ENCODE results near the gene TATDN2.

The TATDN2 gene

GRCh38 chr3:10273702-10274305, 25.5 kb downstream of the TATDN2 start:
- peaks cover 39 to 55% of the 10 kb centered on the region in 2 donors for H3K36me3 ChIP-seq (ENCODE audit: control insufficient read depth in 1 of 2, insufficient read depth in 2 of 2, low read length in 2 of 2)
- peaks cover 0 to 21% of the 10 kb centered on the region in 2 donors for H3K4me1 ChIP-seq (ENCODE audit: control insufficient read depth in 1 of 2, insufficient read depth in 2 of 2, low read length in 2 of 2)
- H3K27me3 ChIP-seq (ENCODE audit: low read depth, low read length) = no peaks in the 10 kb centered on the region
- H3K9me3 ChIP-seq (ENCODE audit: control insufficient read depth in 1 of 2, low read length in 2 of 2) = no peaks in the 10 kb centered on the region
- no peak overlapping the region for H3K27ac ChIP-seq (ENCODE audit: low read length)
- H3K4me3 ChIP-seq (ENCODE audit: low read depth in 1 of 2, low read length in 2 of 2) = no peak overlapping the region

- no peaks in the 10 kb centered on the region for H3K9me3 ChIP-seq (ENCODE audit: control insufficient read depth in 1 of 2, low read length in 2 of 2)
- H3K27ac ChIP-seq (ENCODE audit: low read length) = no peak overlapping the region
- H3K4me1 ChIP-seq (ENCODE audit: control insufficient read depth in 1 of 2, insufficient read depth in 2 of 2, low read length in 2 of 2) = peaks cover 0 to 21% of the 10 kb centered on the region in 2 donors
- no peak overlapping the region for H3K4me3 ChIP-seq (ENCODE audit: low read depth in 1 of 2, low read length in 2 of 2)
- H3K36me3 ChIP-seq (ENCODE audit: control insufficient read depth in 1 of 2, insufficient read depth in 2 of 2, low read length in 2 of 2) = peaks cover 41 to 55% of the 10 kb centered on the region in 2 donors
- no peaks in the 10 kb centered on the region for H3K27me3 ChIP-seq (ENCODE audit: low read depth, low read length)
Measured at GRCh38 chr3:10274601-10275000, 26.3 kb downstream of the TATDN2 start.

- H3K36me3 ChIP-seq (ENCODE audit: control insufficient read depth in 1 of 2, insufficient read depth in 2 of 2, low read length in 2 of 2) = peaks cover 42 to 49% of the 10 kb centered on the region in 2 donors
- no peaks in the 10 kb centered on the region for H3K9me3 ChIP-seq (ENCODE audit: control insufficient read depth in 1 of 2, low read length in 2 of 2)
- H3K27me3 ChIP-seq (ENCODE audit: low read depth, low read length) = no peaks in the 10 kb centered on the region
- H3K4me3 ChIP-seq (ENCODE audit: low read depth in 1 of 2, low read length in 2 of 2) = no peak overlapping the region
- H3K4me1 ChIP-seq (ENCODE audit: control insufficient read depth in 1 of 2, insufficient read depth in 2 of 2, low read length in 2 of 2) = peaks cover 0 to 21% of the 10 kb centered on the region in 2 donors
- no peak overlapping the region for H3K27ac ChIP-seq (ENCODE audit: low read length)
Measured at GRCh38 chr3:10277115-10277625, 28.9 kb downstream of the TATDN2 start.

- Histone ChIP-seq H3K9me3 (ENCODE audit: control insufficient read depth in 1 of 2, low read length in 2 of 2) (no peaks in the 10 kb centered on the region), H3K27ac (ENCODE audit: low read length) (no peak overlapping the region), H3K4me1 (ENCODE audit: control insufficient read depth in 1 of 2, insufficient read depth in 2 of 2, low read length in 2 of 2) (peaks cover 0 to 16% of the 10 kb centered on the region in 2 donors), H3K4me3 (ENCODE audit: low read depth in 1 of 2, low read length in 2 of 2) (no peak overlapping the region), H3K27me3 (ENCODE audit: low read depth, low read length) (no peaks in the 10 kb centered on the region), H3K36me3 (ENCODE audit: control insufficient read depth in 1 of 2, insufficient read depth in 2 of 2, low read length in 2 of 2) (peaks cover 51 to 52% of the 10 kb centered on the region in 2 donors)
Measured at GRCh38 chr3:10278501-10278900, 30.2 kb downstream of the TATDN2 start.

GRCh38 chr3:10279384-10280176, 31.3 kb downstream of the TATDN2 start:
- no peaks in the 10 kb centered on the region for H3K27me3 ChIP-seq (ENCODE audit: low read depth, low read length)
- peaks cover 51 to 57% of the 10 kb centered on the region in 2 donors for H3K36me3 ChIP-seq (ENCODE audit: control insufficient read depth in 1 of 2, insufficient read depth in 2 of 2, low read length in 2 of 2)
- H3K4me1 ChIP-seq (ENCODE audit: control insufficient read depth in 1 of 2, insufficient read depth in 2 of 2, low read length in 2 of 2) = peaks cover 0 to 7% of the 10 kb centered on the region in 2 donors
- no peak overlapping the region for H3K27ac ChIP-seq (ENCODE audit: low read length)
- H3K9me3 ChIP-seq (ENCODE audit: control insufficient read depth in 1 of 2, low read length in 2 of 2) = no peaks in the 10 kb centered on the region
- H3K4me3 ChIP-seq (ENCODE audit: low read depth in 1 of 2, low read length in 2 of 2) = no peak overlapping the region

- H3K9me3 ChIP-seq (ENCODE audit: control insufficient read depth in 1 of 2, low read length in 2 of 2) = no peaks in the 10 kb centered on the region
- no peaks in the 10 kb centered on the region for H3K27me3 ChIP-seq (ENCODE audit: low read depth, low read length)
- H3K27ac ChIP-seq (ENCODE audit: low read length) = no peak overlapping the region
- H3K4me3 ChIP-seq (ENCODE audit: low read depth in 1 of 2, low read length in 2 of 2) = no peak overlapping the region
- peaks cover 51 to 57% of the 10 kb centered on the region in 2 donors for H3K36me3 ChIP-seq (ENCODE audit: control insufficient read depth in 1 of 2, insufficient read depth in 2 of 2, low read length in 2 of 2)
- H3K4me1 ChIP-seq (ENCODE audit: control insufficient read depth in 1 of 2, insufficient read depth in 2 of 2, low read length in 2 of 2) = peaks cover 0 to 5% of the 10 kb centered on the region in 2 donors
Measured at GRCh38 chr3:10280177-10280529, 31.9 kb downstream of the TATDN2 start.

- Histone ChIP-seq H3K27me3 (ENCODE audit: low read depth, low read length) (no peaks in the 10 kb centered on the region), H3K9me3 (ENCODE audit: control insufficient read depth in 1 of 2, low read length in 2 of 2) (no peaks in the 10 kb centered on the region), H3K27ac (ENCODE audit: low read length) (no peak overlapping the region), H3K4me1 (ENCODE audit: control insufficient read depth in 1 of 2, insufficient read depth in 2 of 2, low read length in 2 of 2) (peaks cover 0 to 5% of the 10 kb centered on the region in 2 donors), H3K36me3 (ENCODE audit: control insufficient read depth in 1 of 2, insufficient read depth in 2 of 2, low read length in 2 of 2) (peaks cover 51 to 57% of the 10 kb centered on the region in 2 donors), H3K4me3 (ENCODE audit: low read depth in 1 of 2, low read length in 2 of 2) (no peak overlapping the region)
Measured at GRCh38 chr3:10280571-10280970, 32.3 kb downstream of the TATDN2 start.

GRCh38 chr3:10281951-10282350, 33.7 kb downstream of the TATDN2 start:
- Histone ChIP-seq H3K9me3 (ENCODE audit: control insufficient read depth in 1 of 2, low read length in 2 of 2) (no peaks in the 10 kb centered on the region), H3K36me3 (ENCODE audit: control insufficient read depth in 1 of 2, insufficient read depth in 2 of 2, low read length in 2 of 2) (peaks cover 47 to 55% of the 10 kb centered on the region in 2 donors), H3K27me3 (ENCODE audit: low read depth, low read length) (no peaks in the 10 kb centered on the region), H3K27ac (ENCODE audit: low read length) (no peak overlapping the region), H3K4me3 (ENCODE audit: low read depth in 1 of 2, low read length in 2 of 2) (no peak overlapping the region), H3K4me1 (ENCODE audit: control insufficient read depth in 1 of 2, insufficient read depth in 2 of 2, low read length in 2 of 2) (peaks cover 0 to 5% of the 10 kb centered on the region in 2 donors)

- Histone ChIP-seq H3K27ac (ENCODE audit: low read length) (no peak overlapping the region), H3K9me3 (ENCODE audit: control insufficient read depth in 1 of 2, low read length in 2 of 2) (no peaks in the 10 kb centered on the region), H3K4me3 (ENCODE audit: low read depth in 1 of 2, low read length in 2 of 2) (no peak overlapping the region), H3K27me3 (ENCODE audit: low read depth, low read length) (no peaks in the 10 kb centered on the region), H3K4me1 (ENCODE audit: control insufficient read depth in 1 of 2, insufficient read depth in 2 of 2, low read length in 2 of 2) (peaks cover 0 to 5% of the 10 kb centered on the region in 2 donors), H3K36me3 (ENCODE audit: control insufficient read depth in 1 of 2, insufficient read depth in 2 of 2, low read length in 2 of 2) (peaks cover 45 to 49% of the 10 kb centered on the region in 2 donors)
Measured at GRCh38 chr3:10283638-10284037, 35.4 kb downstream of the TATDN2 start.

GRCh38 chr3:10284496-10284895, 36.2 kb downstream of the TATDN2 start:
- Histone ChIP-seq H3K27ac (ENCODE audit: low read length) (no peak overlapping the region), H3K9me3 (ENCODE audit: control insufficient read depth in 1 of 2, low read length in 2 of 2) (no peaks in the 10 kb centered on the region), H3K4me3 (ENCODE audit: low read depth in 1 of 2, low read length in 2 of 2) (no peak overlapping the region), H3K36me3 (ENCODE audit: control insufficient read depth in 1 of 2, insufficient read depth in 2 of 2, low read length in 2 of 2) (peaks cover 44 to 48% of the 10 kb centered on the region in 2 donors), H3K4me1 (ENCODE audit: control insufficient read depth in 1 of 2, insufficient read depth in 2 of 2, low read length in 2 of 2) (peaks cover 0 to 5% of the 10 kb centered on the region in 2 donors), H3K27me3 (ENCODE audit: low read depth, low read length) (no peaks in the 10 kb centered on the region)

GRCh38 chr3:10285272-10286132, 37.2 kb downstream of the TATDN2 start:
- Histone ChIP-seq H3K4me3 (ENCODE audit: low read depth in 1 of 2, low read length in 2 of 2) (no peak overlapping the region), H3K36me3 (ENCODE audit: control insufficient read depth in 1 of 2, insufficient read depth in 2 of 2, low read length in 2 of 2) (peaks cover 36 to 42% of the 10 kb centered on the region in 2 donors), H3K27ac (ENCODE audit: low read length) (no peak overlapping the region), H3K9me3 (ENCODE audit: control insufficient read depth in 1 of 2, low read length in 2 of 2) (no peaks in the 10 kb centered on the region), H3K4me1 (ENCODE audit: control insufficient read depth in 1 of 2, insufficient read depth in 2 of 2, low read length in 2 of 2) (peaks cover 0 to 5% of the 10 kb centered on the region in 2 donors), H3K27me3 (ENCODE audit: low read depth, low read length) (no peaks in the 10 kb centered on the region)

All from muscle layer of duodenum (tissue), 2 donors.